Breast epithelium (tissue), 3 donors: ENCODE results near the gene ADGRB2.

ENCODE experiments used
- CTCF ChIP-seq, 3 donors: fragments of 450-650 bp; IDR thresholded peaks; one replicate each; pipeline ENCODE4 v1.5.1; 2016 to 2017; ENCODE audit warnings: antibody characterized with exemption in 3 of 3, mild to moderate bottlenecking in 3 of 3, moderate library complexity in 3 of 3
- POLR2A ChIP-seq: fragments of 450-650 bp; IDR thresholded peaks from one replicate; pipeline ENCODE4 v1.6.1; 2016; ENCODE audit warnings: antibody characterized with exemption, mild to moderate bottlenecking, moderate library complexity
- POLR2AphosphoS5 ChIP-seq, 3 donors: sonication (generic); formaldehyde crosslinking; IDR thresholded peaks; one replicate each; pipeline ENCODE4 v1.6.1; 2017; ENCODE audit warnings: antibody characterized with exemption in 3 of 3

- TF ChIP-seq CTCF (IDR thresholded peaks at IDR 0.05) (no peak), POLR2A (no peak), POLR2AphosphoS5 (IDR thresholded peaks at IDR 0.05) (no peak)
Observed at GRCh38 chr1:31764312-31765040, at the start of gene ADGRB2.
